ENCODE data around the gene FGD4.

GRCh38 chr12:32402946-32403345 lies 3.6 kb downstream of the FGD4 start:
- no peak for TF ChIP-seq CTCF (IDR thresholded peaks at IDR 0.05)
- no peak for TF ChIP-seq POLR2A (IDR thresholded peaks at IDR 0.05)
